Brain microvascular endothelial cell (primary cell): ENCODE data around the gene CFL1.
A peak's percentile ranks its signal among the peaks of the same experiment; 100 is the strongest.

Source experiments
- DNase-seq: peaks from one replicate; pipeline ENCODE4 v3.0.0-alpha.2; 2020
- H3K27ac ChIP-seq: fragments of 250-450 bp; sonication (Bioruptor Pico); 2 replicates; pipeline ENCODE4 v1.5.1; 2020; ENCODE audit warnings: mild to moderate bottlenecking, moderate library complexity
- H3K27me3 ChIP-seq: fragments of 250-450 bp; sonication (Bioruptor Pico); replicated peaks from 2 replicates; pipeline ENCODE4 v1.5.1; 2020; ENCODE audit warnings: mild to moderate bottlenecking
- H3K36me3 ChIP-seq: fragments of 250-450 bp; sonication (Bioruptor Pico); replicated peaks from 2 replicates; pipeline ENCODE4 v1.5.1; 2020; ENCODE audit warnings: mild to moderate bottlenecking
- H3K4me3 ChIP-seq: 2 replicates; pipeline ENCODE4 v1.5.1; 2011; ENCODE audit warnings: low read depth, mild to moderate bottlenecking, control low read depth, low read length, moderate library complexity
- in situ Hi-C: cut with HindIII; loops from 2 replicates; pipeline ENCODE4 v1.10.0; 2017; ENCODE audit warnings: low sequenced_read_pairs, low pct_ligation_motif_present
- TF ChIP-seq, protein P1 (sequence below): IDR thresholded peaks from 2 replicates; pipeline ENCODE4 v1.5.1; 2011; ENCODE audit warnings: low read depth, mild to moderate bottlenecking, moderate library complexity, low read length, control low read depth, inconsistent platforms; ENCODE audit errors: missing control alignments

The CFL1 gene

DNA sequence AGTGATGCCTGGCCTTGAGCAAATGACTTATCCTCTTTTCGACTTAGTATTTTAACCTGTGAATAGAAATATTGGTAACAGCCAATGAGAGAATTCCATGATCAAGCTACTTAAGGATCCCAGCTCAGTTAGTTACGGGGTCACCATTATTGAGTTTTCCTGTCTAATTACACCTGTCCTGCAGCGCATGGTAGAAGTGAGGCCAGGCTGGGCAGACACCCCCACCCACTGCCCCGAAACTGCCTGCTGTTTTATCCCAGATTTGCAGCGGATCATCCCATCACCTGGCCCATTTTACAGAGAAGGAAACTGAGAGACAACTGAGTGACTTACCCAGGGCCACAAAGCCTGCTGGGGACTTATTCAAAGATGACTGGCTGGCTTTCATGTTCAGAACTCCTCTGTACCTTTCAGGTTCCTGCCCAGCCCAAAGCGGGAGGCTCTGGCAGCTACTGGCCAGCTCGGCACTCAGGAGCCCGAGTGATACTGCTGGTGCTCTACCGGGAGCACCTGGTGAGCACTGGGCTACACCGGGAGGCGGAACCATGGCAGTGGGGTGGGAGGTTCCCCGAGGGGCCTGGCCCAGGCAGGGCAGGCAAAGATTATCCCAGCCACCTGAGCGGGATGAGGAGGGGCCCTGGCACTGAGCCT is 3.7 kb upstream of the CFL1 start:
- H3K27ac ChIP-seq: peak overlapping the region; percentile 93
- no peaks in the 10 kb centered on the region for H3K27me3 ChIP-seq

DNA sequence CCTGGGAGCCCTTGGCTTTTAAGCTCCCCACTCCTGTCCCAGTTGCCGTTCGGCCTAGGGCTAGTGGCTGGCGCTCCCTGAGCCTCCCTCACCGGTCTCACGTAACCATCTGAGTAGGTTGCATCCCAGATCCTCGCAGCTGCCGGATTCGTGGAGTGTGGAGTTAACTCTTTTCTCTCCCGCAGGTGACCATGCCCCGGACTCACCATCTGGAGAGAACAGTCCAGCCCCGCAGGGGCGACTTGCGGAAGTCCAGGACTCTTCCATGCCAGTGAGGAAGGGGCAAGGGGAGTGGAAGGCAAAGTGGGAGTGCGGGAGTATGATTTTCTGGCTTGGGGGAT is 3.2 kb upstream of the CFL1 start:
- H3K27ac ChIP-seq: peak overlapping the region; percentile 93
- in situ Hi-C loops: no loop called here
- DNase-seq: no peak
- peak overlapping the region; percentile 89 for H3K4me3 ChIP-seq
- no peaks in the 10 kb centered on the region for H3K27me3 ChIP-seq
- H3K36me3 ChIP-seq: peaks cover 53% of the 10 kb centered on the region
- TF ChIP-seq, protein P1, sequence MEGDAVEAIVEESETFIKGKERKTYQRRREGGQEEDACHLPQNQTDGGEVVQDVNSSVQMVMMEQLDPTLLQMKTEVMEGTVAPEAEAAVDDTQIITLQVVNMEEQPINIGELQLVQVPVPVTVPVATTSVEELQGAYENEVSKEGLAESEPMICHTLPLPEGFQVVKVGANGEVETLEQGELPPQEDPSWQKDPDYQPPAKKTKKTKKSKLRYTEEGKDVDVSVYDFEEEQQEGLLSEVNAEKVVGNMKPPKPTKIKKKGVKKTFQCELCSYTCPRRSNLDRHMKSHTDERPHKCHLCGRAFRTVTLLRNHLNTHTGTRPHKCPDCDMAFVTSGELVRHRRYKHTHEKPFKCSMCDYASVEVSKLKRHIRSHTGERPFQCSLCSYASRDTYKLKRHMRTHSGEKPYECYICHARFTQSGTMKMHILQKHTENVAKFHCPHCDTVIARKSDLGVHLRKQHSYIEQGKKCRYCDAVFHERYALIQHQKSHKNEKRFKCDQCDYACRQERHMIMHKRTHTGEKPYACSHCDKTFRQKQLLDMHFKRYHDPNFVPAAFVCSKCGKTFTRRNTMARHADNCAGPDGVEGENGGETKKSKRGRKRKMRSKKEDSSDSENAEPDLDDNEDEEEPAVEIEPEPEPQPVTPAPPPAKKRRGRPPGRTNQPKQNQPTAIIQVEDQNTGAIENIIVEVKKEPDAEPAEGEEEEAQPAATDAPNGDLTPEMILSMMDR: no peak

More for the DNA sequence above, 3.7 kb upstream of the CFL1 start:
- H3K4me3 ChIP-seq: peak overlapping the region; percentile 89
- in situ Hi-C loops: no loop called here
- no peak for DNase-seq
- peaks cover 48% of the 10 kb centered on the region for H3K36me3 ChIP-seq
- TF ChIP-seq, protein P1: no peak

DNA sequence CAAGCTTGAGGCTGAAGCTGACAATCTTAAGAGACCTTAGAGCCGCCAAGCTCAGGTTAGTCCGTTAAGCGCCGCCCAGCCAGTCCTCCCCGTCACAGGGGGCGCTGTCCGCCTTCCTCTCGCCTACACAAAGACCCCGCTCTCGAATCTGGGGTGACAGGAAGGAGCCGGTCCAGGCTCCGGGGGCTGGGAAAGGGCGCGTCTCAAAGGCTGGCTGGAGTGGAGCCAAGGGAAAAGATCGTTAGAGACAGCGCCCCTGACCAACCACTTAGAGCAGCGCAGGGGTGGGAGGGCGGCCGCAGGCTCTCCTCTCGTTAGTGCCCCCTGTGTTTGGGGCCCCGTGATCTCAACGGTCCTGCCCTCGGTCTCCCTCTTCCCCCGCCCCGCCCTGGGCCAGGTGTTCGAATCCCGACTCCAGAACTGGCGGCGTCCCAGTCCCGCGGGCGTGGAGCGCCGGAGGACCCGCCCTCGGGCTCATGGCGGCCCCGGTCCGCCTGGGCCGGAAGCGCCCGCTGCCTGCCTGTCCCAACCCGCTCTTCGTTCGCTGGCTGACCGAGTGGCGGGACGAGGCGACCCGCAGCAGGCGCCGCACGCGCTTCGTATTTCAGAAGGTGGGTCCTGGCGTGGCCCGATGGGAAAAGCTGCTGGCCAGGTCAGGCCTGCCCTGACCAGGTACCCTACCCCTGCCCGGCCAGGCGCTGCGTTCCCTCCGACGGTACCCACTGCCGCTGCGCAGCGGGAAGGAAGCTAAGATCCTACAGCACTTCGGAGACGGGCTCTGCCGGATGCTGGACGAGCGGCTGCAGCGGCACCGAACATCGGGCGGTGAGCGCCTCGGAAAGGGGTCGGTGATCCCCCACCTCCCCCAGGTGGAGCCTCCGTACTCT is 2.5 kb upstream of the CFL1 start, which contains the start of gene MUS81:
TSS of gene MUS81 (plus strand) at position 156 of the 887 bp plus-strand sequence. CDS start at position 477, 321 bp downstream.
- in situ Hi-C loops: no loop called here
- TF ChIP-seq, protein P1: peak; percentile 90
- no peaks in the 10 kb centered on the region for H3K27me3 ChIP-seq
- peak within 1 kb of the TSS; percentile 89 for H3K4me3 ChIP-seq
- peaks cover 53% of the 10 kb centered on the region for H3K36me3 ChIP-seq
- H3K27ac ChIP-seq: peak within 1 kb of the TSS; percentile 93
- DNase-seq: peak; percentile 96

DNA sequence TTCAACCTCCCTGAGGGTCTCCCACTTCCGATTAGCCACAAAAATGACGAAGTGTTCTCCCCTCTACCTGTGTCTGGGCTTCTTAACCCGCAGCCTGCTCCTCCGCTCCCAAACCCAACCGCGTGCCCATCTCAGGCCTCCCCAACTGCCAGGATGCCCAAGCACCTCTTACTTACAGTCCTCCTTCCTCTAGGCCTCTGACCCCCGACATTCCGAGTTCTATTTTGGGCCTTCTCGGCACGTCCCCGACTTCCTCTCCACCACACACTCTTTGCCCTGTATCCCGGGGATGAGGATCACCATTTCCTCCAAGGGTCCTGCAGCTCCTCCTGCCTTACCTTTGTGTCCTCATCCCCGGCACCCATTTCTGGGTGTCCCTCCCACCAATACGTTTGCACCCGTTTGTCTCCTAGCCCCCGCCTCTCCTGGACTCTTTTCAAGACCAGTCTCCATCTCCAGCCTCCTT is 1.9 kb upstream of the CFL1 start:
- Histone ChIP-seq H3K36me3 (peaks cover 53% of the 10 kb centered on the region), H3K27me3 (no peaks in the 10 kb centered on the region), H3K27ac (peak overlapping the region; percentile 93), H3K4me3 (peak overlapping the region; percentile 89)
- in situ Hi-C loops: no loop called here
- TF ChIP-seq, protein P1: no peak
- DNase-seq: no peak

DNA sequence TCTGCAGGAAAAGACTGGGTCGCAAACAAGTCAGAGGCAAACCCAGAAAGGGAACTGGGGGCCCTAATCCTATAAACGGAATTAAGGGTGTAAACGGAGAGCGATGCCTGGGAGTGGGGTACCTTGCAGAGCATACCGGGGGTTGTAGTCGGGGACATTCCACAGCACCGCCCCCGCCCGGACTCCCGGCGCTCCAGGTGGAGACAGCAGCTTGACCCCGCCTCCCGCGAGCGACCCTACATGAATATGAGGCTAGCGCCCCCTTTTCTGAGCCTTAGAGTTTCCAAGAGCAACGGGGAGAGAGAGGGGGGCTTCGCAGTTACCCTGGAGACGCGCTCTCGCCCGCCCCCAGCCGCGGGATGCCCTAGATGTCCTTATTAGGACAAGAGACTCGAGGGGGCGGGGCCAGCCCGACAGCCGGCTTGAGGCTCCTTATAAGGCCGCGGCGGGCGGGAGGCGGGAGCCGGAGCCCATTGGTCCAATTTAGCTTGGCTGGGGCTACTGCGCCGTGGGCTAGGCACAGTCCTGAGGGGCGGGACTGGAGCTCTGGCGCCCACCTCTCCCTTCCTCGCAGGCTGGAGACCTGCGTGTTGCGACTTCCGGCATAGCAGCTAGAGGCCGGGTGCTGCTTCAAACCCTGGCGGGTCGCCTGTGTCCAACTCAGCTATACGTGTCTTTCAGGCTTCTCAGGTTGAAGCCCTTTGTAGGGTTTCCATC is 1.3 kb upstream of the CFL1 start:
- Histone ChIP-seq H3K4me3 (peak overlapping the region; percentile 89), H3K27me3 (no peaks in the 10 kb centered on the region), H3K36me3 (peaks cover 52% of the 10 kb centered on the region), H3K27ac (peak overlapping the region; percentile 93)
- in situ Hi-C loops: no loop called here
- peak; percentile 98 for DNase-seq
- TF ChIP-seq, protein P1: peak; percentile 13
